ENCODE data around the gene GPR151.

The GPR151 gene

DNA sequence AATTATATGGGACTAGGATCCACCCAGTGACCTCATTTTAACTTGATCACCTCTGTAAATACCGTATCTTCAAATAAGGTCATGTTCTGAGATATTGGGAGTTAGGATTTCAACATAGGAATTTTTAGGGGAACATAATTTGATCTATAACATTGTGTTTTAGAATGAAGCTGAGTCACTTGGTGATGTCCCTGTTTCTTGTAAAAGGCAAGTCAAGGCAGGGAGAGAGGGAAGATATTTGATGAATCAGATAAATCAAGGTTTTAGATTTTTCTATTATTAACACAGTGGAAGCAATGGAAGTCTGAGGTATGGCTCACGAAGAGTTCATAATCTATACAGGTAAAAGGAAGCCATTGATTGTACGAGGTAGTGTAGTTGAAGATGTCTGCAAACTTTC is 11.8 kb upstream of the GPR151 start:
- no peaks in the 10 kb centered on the region for H3K4me1 ChIP-seq
- no peak for DNase-seq
- H3K9me3 ChIP-seq: no peaks in the 10 kb centered on the region
- no peak overlapping the region for H3K4me3 ChIP-seq (ENCODE audit: low read depth, low read length)
- no peaks in the 10 kb centered on the region for H3K27me3 ChIP-seq
- TF ChIP-seq CTCF (IDR thresholded peaks at IDR 0.05; ENCODE audit: low read depth, low read length): no peak
- H3K36me3 ChIP-seq: no peaks in the 10 kb centered on the region

- H3K9me3 ChIP-seq: no peaks in the 10 kb centered on the region
- no peak for TF ChIP-seq CTCF (IDR thresholded peaks at IDR 0.05; ENCODE audit: low read depth, low read length)
- no peak for DNase-seq
- H3K36me3 ChIP-seq: no peaks in the 10 kb centered on the region
- H3K4me3 ChIP-seq (ENCODE audit: low read depth, low read length): no peak overlapping the region
- no peaks in the 10 kb centered on the region for H3K4me1 ChIP-seq
- H3K27me3 ChIP-seq: no peaks in the 10 kb centered on the region
These were observed 7.7 kb upstream of the GPR151 start for GRCh38 chr5:146523698-146524097.

DNA sequence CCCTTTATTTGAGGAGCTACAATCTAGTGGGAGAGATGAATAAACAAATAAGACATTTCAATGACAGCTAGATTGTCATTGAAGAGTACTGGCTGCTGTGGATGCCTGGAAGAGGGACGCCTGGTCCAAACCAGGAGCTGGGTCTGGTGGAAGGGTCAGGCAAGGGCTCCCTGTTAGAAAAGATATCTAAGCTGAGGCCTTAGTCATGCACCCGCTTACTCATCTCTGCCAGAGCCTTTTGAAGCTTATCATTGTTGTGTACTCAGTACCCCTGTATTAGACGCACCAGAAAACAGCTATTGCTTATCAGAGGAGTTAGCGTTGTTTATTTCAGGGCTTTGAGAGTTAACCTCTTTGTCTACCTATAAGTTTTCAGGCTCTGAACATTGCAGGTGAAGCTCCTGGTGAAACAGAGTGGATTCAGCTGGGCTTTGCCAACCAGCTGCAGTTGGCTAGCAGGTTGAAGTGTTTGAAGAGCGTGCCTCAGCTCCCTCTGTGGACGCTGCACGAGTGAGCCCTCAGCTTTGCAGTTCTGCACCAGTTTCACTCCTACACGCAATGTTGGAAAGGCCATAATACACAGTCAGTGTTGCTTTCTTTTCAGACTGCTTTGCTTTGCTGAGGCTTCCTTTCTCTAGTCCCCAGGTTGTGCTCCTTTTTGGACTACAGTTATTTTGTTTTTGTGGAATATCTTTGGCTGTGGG is 5.6 kb upstream of the GPR151 start:
- Histone ChIP-seq H3K4me1 (no peaks in the 10 kb centered on the region), H3K9me3 (no peaks in the 10 kb centered on the region), H3K36me3 (no peaks in the 10 kb centered on the region), H3K27me3 (no peaks in the 10 kb centered on the region), H3K4me3 (ENCODE audit: low read depth, low read length) (no peak overlapping the region)
- no peak for TF ChIP-seq CTCF (IDR thresholded peaks at IDR 0.05; ENCODE audit: low read depth, low read length)
- no peak for DNase-seq

- DNase-seq: no peak
- Histone ChIP-seq H3K9me3 (no peaks in the 10 kb centered on the region), H3K4me1 (no peaks in the 10 kb centered on the region), H3K27me3 (no peaks in the 10 kb centered on the region), H3K4me3 (ENCODE audit: low read depth, low read length) (no peak overlapping the region), H3K36me3 (no peaks in the 10 kb centered on the region)
- TF ChIP-seq CTCF (IDR thresholded peaks at IDR 0.05; ENCODE audit: low read depth, low read length): no peak
These were observed 4.7 kb upstream of the GPR151 start for GRCh38 chr5:146520731-146521130.

- H3K4me3 ChIP-seq (ENCODE audit: low read depth, low read length): no peak overlapping the region
- no peak for TF ChIP-seq CTCF (IDR thresholded peaks at IDR 0.05; ENCODE audit: low read depth, low read length)
- H3K27me3 ChIP-seq: no peaks in the 10 kb centered on the region
- no peak for DNase-seq
- no peaks in the 10 kb centered on the region for H3K4me1 ChIP-seq
- H3K36me3 ChIP-seq: no peaks in the 10 kb centered on the region
- H3K9me3 ChIP-seq: no peaks in the 10 kb centered on the region
These were observed 3.6 kb upstream of the GPR151 start for GRCh38 chr5:146519554-146519953.

DNA sequence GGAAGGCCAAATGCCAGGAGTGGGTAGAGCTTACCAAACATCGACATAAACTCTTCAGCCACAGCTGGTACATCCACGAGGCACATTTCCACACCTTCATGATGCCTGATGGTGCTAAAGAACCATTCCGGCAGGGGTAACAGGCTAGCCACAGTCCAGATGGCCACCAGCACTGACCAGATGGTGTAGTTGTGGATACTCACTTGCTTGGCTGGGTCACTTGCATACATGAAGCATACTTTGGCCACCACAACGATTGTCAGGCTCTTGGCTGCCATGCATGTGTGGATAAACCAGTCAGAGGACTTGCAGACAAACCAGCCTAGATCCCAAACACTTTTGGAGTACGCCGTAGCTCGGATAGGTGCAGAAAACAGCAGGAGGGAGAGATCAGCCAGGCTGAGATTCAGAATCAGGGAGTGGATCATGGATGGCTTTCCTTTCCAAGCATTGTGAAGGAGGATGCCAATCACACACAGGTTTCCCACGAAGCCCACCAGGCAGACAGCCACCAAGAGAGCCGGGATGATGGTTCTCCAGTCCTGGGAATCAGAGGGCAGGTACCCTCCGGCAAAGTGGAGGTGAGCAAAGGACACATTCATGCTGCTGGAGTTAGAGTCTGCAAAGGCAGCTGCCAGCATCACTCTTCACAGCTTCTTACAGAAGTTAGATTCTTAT is 378 bp downstream of the GPR151 start:
- no peaks in the 10 kb centered on the region for H3K9me3 ChIP-seq
- no peaks in the 10 kb centered on the region for H3K27me3 ChIP-seq
- no peak for TF ChIP-seq CTCF (IDR thresholded peaks at IDR 0.05; ENCODE audit: low read depth, low read length)
- no peak for DNase-seq
- no peaks in the 10 kb centered on the region for H3K4me1 ChIP-seq
- no peak overlapping the region for H3K4me3 ChIP-seq (ENCODE audit: low read depth, low read length)
- peaks cover 27% of the 10 kb centered on the region for H3K36me3 ChIP-seq
